Hematopoietic multipotent progenitor cell treated with erythropoietin and hydrocortisone succinate and interleukin-3 and kit ligand, for 6 days (in vitro differentiated cells): Measurements from ENCODE around the gene EFNA5.
"Not testable (repeated sequence)": the region's sequence is repeated elsewhere in the genome, so short reads cannot be mapped to it uniquely, and the experiment has no call there.

Experiments used
- DNase-seq: peaks from one replicate; pipeline ENCODE4 v3.0.0-alpha.2; 2015

The EFNA5 gene

DNA sequence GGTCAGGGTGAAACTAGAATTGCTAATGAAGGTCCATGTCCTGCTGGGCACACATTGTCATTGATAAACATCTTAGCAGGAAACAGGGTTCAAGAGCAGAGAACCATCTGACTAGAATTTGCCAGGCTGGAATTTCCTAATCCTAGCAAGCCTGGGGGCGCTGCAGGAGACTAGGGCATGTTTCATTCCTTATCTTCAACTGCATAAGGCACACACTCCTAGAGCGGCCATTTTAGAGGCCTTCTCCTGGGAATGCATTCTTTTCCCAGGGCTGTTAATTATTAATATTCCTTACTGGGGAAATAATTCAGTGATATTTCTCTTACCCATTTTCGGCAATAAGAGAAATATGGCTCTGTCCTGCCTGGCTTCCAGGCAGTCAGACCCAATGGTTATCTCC lies 324.2 kb downstream of the EFNA5 start:
- DNase-seq, result not testable (repeated sequence)

DNA sequence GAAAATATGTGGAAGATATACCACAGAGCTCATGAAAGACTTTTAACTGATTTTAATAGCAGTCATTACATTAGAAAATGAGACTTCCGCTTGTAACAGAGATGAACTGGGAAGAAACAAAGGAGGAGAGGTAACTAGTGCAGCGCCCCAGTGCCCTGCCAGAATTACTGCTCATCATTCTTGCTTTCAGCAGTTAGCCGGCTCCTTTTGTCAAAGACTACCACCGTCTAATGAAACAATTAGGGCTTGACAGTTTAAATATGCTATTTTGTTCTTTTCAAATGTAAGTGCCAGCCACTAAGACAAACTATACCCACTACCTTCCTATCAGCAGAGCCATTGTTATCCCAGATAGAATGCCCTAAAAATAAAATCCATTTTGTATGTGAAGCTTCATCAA lies 328.4 kb downstream of the EFNA5 start:
- DNase-seq, result no peak

DNA sequence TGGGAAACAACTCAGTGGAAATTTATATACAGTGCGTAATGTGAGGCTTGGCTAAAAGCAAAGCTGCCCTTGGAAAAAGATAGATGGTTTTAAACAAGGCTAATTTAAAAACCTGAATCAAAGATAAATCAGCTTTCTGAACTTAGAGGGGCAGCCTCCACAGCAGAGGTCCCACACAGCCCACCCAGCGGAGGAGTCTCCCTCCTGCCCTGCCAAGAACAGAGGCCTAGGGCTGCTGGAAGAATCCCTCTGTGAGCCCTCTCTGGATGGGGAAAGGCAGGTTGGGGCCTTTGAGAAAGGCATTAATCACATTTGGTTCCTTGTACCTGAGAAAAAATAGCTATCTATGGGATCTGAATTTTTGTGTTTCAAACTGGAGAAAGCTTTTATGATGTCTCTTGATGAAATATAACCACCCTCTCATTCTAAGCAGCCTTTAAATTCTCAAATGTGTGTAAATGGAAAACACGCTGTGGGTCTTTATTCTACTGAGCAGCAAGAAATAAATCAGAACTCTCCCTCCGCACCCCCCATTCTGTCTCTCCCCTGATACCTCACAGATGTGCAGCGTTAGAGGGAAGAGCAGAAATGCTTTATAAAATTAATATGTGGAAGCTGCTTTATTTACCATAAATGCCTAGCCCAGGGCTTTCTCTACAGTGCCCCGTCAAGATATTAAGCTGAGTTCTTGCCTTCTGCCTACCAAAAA lies 329.2 kb downstream of the EFNA5 start:
- no peak for DNase-seq

DNA sequence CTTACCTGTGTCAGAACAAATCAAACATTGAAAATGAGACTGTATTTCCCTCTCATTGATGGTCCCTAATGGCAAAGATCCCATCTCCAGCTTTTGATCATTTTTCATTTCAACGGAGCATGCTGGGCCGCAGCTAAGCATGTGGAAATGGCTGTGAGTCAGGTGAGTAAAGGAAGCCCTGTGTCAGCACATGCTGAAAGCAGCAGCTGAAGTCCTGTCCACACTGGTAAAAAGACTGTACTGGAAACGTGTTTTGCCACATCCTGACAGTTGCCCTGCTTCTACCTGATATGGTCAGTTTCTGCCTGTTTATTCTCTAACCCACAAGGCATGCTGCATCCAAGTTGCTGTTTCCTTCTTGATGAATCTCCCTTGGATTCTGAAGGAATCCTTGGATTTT lies 330.1 kb downstream of the EFNA5 start:
- no peak for DNase-seq

DNA sequence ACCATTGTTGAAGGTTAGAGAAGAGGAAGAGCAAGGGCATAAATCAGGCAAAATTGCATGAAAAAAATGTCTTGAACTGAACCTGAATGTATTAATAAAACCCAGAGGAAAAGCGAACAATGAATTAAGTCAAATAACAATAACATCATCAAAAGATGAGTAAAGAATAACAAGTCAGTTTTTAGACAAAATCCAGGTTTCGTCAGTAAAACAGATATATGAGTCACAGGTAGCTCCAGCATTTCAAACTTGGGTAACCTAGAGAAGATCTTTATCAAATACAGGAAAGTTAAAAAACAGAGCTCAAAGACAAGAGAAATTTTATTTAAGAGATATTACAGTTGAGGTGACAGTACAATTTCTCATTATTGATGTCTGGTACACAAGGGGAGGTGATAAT lies 332.4 kb downstream of the EFNA5 start:
- DNase-seq, result no peak

DNA sequence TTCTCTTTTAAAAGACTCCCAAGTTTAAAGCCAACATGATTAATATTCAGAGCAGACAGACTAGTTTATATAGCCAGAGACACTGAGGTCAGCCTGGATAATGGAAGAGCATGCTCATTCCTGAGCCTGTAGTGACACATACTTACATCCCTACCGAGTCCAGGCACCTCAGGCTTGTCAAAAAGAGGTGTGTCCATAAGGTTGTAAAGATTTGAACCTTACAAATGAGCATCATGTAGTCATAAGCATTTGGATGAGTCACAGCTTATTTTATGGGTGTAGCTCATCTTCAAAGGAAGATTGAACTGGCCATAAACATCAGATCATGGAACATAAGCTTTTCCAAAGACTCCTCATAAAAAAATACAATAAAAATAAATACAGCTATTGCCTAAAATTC lies 333.5 kb downstream of the EFNA5 start:
- DNase-seq, result no peak

DNA sequence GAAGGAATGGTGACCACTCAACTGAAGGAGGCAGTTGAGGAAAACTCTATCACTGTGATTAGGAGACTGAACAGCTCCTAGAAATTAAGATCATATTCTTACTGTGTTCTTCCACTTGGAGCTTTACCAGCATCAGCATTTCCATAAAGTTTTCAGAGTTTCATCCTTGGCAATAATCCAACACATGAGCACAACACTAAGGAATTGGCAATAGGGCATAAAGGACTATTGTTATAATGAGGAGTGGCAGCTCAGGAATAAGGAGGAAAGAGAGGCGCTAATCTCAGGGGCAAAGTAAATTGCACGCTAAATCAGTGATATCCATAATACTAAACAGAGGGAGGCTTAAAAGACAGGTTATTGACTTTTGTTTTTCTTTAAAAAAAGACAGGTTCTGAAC lies 338.9 kb downstream of the EFNA5 start:
- DNase-seq, result no peak

DNA sequence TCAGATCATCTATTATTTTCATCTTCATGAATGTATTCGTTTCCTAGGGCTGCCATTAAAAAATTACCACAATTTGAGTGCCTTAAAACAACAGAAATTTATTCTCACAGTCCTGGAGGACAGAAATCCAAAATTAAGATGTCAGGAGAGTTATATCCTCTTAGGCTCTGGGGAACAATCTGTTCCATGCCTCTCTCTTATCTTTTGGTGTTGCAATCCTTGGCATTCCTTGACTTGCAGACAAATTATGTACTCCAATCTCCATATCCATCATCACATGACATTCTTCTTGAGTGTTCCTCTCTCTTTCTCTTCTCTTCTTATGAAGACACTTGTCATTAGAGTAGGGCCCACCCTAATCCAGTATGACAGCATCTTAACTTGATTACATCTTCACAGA lies 339.4 kb downstream of the EFNA5 start:
- no peak for DNase-seq

DNA sequence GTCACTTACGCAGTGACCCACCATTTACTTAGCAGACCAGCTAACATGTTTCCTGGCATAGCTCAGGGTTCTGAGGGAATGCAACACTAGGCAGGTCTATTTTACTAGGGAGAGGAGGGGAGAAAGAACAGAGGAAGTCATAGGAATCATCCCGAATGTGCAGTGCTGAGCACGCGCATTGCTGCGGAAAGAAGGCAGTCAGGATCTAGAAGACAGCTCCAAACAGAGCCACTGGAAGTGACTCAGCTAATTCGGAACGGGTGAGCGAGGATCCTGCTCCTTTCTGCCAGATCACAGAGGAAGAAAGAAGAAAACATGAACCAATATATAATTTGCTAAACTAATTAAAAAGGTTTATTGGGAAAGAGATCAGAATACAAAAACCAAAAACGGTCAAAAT lies 339.8 kb downstream of the EFNA5 start:
- DNase-seq, result no peak

DNA sequence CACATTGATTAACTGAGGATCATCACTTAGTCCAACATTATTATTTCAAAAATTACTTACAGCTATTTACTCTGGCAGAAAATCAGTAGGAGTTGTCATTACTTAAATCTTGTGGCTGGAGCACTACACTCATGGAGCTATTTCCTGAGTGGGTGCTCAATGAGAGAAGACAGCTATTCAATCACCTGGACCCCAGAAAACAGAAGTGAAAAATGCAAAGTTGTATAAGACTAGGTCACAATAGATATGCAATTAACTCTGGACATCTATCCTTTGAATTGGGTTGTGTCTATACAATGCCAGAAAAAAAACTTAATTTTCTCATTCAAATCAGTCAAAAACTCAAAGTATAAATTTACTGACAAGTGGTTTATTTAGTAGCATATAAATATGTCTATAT lies 340.9 kb downstream of the EFNA5 start:
- DNase-seq, result no peak
